Measurements from ENCODE around the gene IGFN1. TPM values are rescaled to one million over a fixed set of nuclear protein-coding genes. Genes with fewer than 3 reads are reported as not detected.

Gene IGFN1
- polyA plus RNA-seq, 1 donor from 2014 or later: not detected

DNA sequence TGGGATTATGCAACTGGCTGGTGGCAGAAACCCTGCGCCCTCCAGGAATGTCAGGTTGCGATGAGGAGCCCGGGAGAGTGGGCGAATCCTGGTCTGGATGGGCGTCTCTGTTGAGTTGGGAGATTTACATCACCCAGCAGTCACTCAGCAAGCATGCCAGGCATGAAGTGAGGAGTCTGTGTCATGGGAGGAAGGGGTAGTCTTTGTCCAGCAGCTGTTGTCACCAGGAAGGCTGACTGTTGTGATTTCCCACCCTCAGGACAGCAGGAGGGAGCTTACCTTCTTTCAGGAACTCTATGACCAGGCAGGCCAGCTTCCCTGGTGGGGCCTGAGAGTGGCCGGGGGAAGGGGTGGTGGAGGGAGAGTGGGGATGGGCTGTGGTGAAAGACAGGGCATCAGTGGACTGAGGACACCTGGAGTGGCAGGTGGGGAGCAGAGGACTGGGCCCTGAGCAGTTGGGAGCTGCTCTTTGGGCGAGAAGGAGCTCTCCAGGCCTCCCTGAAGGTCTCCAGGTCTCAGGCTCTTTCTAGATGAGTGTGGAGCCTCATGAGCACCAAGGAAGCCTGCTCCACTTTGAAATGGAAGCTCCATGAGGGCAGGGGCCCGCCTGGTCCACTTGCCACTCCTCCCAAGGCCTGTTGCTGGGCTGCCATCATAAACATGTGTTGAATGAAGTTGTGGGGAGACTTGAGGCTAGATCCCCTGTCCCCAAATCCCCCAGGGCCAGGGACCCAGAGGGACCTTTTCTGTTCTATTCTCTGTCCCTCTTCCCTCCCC is 71.3 kb downstream of the IGFN1 start:
- Histone ChIP-seq H3F3A (ENCODE audit: insufficient read depth, low read length, poor library complexity, severe bottlenecking) (no peaks in the 10 kb centered on the region), H4K20me1 (ENCODE audit: insufficient read depth) (no peaks in the 10 kb centered on the region), H3K36me3 (ENCODE audit: insufficient read depth, low read length) (no peaks in the 10 kb centered on the region), H3K79me2 (replicated peaks; ENCODE audit: insufficient read depth, low read length) (no peaks in the 10 kb centered on the region), H3K27me3 (ENCODE audit: insufficient read depth, low read depth, low read length) (no peaks in the 10 kb centered on the region), H3K9me2 (ENCODE audit: insufficient read depth, low read length) (no peaks in the 10 kb centered on the region), H3K4me2 (ENCODE audit: low read length) (no peak overlapping the region), H3K27ac (ENCODE audit: low read length) (no peak overlapping the region), H3K4me3 (ENCODE audit: low read length) (no peak overlapping the region), H3K9me3 (ENCODE audit: low read length) (no peaks in the 10 kb centered on the region), H3K9ac (ENCODE audit: low read length) (no peak overlapping the region), H2AFZ (ENCODE audit: low read depth, low read length) (no peak overlapping the region)
- TF ChIP-seq REST (IDR thresholded peaks at IDR 0.05; ENCODE audit: borderline replicate concordance): no peak
- TF ChIP-seq MXI1 (conservative IDR thresholded peaks at IDR 0.05; ENCODE audit: poor library complexity, severe bottlenecking): no peak
- no peak for TF ChIP-seq POLR2AphosphoS5 (IDR thresholded peaks at IDR 0.05)
- no peak for TF ChIP-seq SMC3 (conservative IDR thresholded peaks at IDR 0.05; ENCODE audit: poor library complexity)
- no peak for TF ChIP-seq EZH2 (IDR thresholded peaks at IDR 0.05; ENCODE audit: borderline replicate concordance, insufficient read depth, low read length, poor library complexity, severe bottlenecking)
- no peak for TF ChIP-seq CTCF (IDR thresholded peaks at IDR 0.05; ENCODE audit: poor library complexity, severe bottlenecking)
- no peak for TF ChIP-seq TAF1 (IDR thresholded peaks at IDR 0.05; ENCODE audit: low read depth)
- no peak for TF ChIP-seq RAD21 (conservative IDR thresholded peaks at IDR 0.05)
- TF ChIP-seq EP300 (conservative IDR thresholded peaks at IDR 0.05; ENCODE audit: poor library complexity, severe bottlenecking): no peak

DNA sequence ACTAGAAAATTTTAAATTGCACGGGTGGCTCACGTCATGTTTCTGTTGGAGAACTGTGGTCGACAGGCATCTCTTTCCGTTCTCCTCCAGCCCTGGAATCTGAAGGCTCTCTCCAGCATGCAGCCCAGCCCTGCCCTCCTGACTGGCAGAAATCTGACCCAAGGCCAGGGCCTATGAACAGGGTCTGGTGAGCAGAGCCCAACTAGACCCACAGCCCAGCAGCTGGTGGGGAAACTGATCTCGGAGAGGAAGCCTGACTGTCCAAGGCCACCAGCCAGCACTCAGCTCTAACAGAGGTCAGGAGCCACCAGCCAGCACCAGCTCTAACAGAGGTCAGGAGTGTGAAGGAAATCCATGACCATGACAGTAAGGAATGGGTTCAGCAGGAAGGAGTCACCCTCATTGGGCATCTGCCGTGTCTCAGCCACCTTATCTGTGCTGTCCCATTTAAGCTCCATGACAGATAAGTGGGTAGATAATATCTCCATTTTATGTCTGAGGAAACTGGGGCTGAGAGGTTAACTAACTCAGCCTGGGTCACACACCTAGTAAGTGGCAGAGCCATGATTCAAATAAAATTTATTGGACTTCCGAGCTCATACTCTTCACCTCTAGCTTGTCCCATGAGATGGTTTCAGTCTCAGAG is 72.5 kb downstream of the IGFN1 start:
- no peaks in the 10 kb centered on the region for H3K9me2 ChIP-seq (ENCODE audit: insufficient read depth, low read length)
- no peak overlapping the region for H3K27ac ChIP-seq (ENCODE audit: low read length)
- no peak overlapping the region for H3K4me3 ChIP-seq (ENCODE audit: low read length)
- no peaks in the 10 kb centered on the region for H4K20me1 ChIP-seq (ENCODE audit: insufficient read depth)
- H3K9ac ChIP-seq (ENCODE audit: low read length): no peak overlapping the region
- H3K79me2 ChIP-seq (replicated peaks; ENCODE audit: insufficient read depth, low read length): no peaks in the 10 kb centered on the region
- no peaks in the 10 kb centered on the region for H3K27me3 ChIP-seq (ENCODE audit: insufficient read depth, low read depth, low read length)
- no peaks in the 10 kb centered on the region for H3F3A ChIP-seq (ENCODE audit: insufficient read depth, low read length, poor library complexity, severe bottlenecking)
- H3K9me3 ChIP-seq (ENCODE audit: low read length): no peaks in the 10 kb centered on the region
- no peak overlapping the region for H3K4me2 ChIP-seq (ENCODE audit: low read length)
- TF ChIP-seq POLR2AphosphoS5 (IDR thresholded peaks at IDR 0.05) (no peak), TAF1 (IDR thresholded peaks at IDR 0.05; ENCODE audit: low read depth) (no peak), EZH2 (IDR thresholded peaks at IDR 0.05; ENCODE audit: borderline replicate concordance, insufficient read depth, low read length, poor library complexity, severe bottlenecking) (no peak), SMC3 (conservative IDR thresholded peaks at IDR 0.05; ENCODE audit: poor library complexity) (no peak)
- H2AFZ ChIP-seq (ENCODE audit: low read depth, low read length): no peak overlapping the region
- no peaks in the 10 kb centered on the region for H3K36me3 ChIP-seq (ENCODE audit: insufficient read depth, low read length)
